ENCODE measurements around the gene ODC1.
"Not testable (repeated sequence)": the region's sequence is repeated elsewhere in the genome, so short reads cannot be mapped to it uniquely, and the experiment has no call there.

Gene ODC1

DNA sequence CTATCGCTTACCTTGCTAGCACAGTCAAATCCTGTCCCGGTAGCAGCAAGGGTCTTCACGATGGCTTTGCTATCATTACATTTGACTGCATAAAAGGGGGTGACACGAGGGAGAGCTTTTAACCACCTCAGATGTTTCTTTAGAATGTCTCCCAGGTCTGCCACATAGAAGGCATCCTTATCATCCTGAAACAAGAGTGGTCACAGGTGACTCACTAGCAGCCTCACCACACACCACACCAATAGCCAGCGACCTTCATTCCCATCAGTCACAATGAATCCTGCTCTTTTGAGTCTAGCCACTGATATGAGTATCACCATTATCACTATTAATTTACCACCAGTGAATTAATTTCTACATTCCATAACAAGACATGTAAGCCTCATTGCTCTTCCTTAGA, 3.7 kb downstream of the ODC1 start:
- no peak for DNase-seq (ENCODE audit: low spot score)
- TF ChIP-seq, protein P1, sequence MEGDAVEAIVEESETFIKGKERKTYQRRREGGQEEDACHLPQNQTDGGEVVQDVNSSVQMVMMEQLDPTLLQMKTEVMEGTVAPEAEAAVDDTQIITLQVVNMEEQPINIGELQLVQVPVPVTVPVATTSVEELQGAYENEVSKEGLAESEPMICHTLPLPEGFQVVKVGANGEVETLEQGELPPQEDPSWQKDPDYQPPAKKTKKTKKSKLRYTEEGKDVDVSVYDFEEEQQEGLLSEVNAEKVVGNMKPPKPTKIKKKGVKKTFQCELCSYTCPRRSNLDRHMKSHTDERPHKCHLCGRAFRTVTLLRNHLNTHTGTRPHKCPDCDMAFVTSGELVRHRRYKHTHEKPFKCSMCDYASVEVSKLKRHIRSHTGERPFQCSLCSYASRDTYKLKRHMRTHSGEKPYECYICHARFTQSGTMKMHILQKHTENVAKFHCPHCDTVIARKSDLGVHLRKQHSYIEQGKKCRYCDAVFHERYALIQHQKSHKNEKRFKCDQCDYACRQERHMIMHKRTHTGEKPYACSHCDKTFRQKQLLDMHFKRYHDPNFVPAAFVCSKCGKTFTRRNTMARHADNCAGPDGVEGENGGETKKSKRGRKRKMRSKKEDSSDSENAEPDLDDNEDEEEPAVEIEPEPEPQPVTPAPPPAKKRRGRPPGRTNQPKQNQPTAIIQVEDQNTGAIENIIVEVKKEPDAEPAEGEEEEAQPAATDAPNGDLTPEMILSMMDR (IDR thresholded peaks at IDR 0.05; ENCODE audit: extremely low read depth, missing control alignments), result no peak

DNA sequence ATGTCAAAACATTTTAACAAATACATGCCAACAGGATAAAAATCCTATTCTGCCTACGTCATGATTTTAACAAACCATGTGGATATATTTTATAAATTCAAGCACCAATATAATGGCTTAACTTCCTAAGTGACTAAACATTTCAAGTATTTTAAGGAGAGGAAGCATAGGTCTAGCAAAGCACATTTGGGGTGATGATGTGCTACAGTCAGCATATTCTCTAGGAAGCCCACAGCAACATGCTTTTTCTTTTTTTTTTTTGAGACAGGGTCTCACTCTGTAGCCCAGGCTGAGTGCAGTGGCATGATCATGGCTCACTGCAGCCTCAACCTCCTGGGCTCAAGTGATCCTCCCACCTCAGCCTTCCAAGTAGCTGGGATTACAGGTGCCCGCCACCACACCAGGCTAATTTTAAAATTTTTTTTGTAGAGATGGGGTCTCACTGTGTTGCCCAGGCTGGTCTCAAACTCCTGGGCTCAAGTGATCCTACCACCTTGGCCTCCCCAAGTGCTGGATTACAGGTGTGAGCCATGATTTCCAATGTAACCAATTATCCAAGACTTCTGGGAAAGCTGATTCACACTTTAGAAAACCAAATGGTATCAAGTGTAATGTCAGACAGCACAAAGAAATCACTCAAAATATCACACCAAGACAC, 5.5 kb downstream of the ODC1 start:
- not testable (repeated sequence) for DNase-seq (ENCODE audit: low spot score)

DNA sequence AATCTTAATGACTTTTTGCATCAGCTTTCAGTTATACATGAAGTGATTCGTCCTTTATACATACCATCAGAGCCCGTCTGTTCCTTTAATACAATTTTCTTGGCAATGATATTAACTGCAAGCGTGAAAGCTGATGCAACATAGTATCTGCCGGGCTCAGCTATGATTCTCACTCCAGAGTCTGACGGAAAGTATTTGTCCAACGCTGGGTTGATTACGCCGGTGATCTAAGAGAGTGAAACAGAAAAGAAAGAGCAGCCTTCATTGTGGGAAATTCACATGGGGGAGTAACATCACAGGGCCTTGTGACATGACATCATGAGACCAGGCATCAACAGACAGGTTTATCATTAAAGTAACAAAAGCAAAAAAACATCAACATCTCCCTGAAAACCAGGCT, 6.2 kb downstream of the ODC1 start:
- no peak for DNase-seq (ENCODE audit: low spot score)
- TF ChIP-seq, protein P1 (IDR thresholded peaks at IDR 0.05; ENCODE audit: extremely low read depth, missing control alignments), result no peak

DNA sequence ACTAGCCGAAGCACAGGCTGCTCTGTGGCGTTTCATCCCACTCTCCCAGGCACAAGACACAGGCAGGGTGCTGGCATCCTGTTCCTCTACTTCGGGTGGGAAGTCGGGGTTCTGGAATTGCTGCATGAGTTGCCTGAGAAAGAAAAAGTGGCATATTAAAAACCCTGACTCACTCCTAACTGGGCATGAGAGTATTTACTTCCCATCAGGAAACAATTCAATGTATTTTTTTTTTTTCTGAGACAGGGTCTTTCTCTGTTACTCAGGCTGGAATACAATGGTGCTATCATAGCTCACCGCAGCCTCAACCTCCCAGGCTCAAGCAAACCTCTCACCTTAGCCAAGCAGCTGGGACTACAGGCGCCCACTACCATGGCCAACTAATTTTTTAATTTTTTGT, 7.4 kb downstream of the ODC1 start:
- TF ChIP-seq, protein P1 (IDR thresholded peaks at IDR 0.05; ENCODE audit: extremely low read depth, missing control alignments), result no peak
- no peak for DNase-seq (ENCODE audit: low spot score)

DNA sequence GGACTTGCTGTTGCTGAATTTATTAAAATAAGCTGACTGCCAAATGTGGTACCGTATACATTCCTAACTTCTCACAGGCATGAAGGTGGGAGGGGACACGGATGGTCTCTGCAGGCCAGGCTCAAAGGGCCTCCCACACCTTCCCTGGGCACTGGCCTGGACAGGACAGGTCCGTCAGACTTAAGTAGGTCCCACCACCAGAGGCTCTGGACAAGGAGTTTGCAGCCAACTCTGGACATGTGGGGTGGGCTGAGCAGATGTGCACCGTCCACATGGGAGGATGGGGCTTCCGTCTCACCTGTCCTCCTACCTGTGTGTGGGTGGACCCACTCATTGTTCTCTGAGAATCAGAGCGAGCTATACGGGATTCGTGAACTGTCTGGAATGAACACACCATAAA, 8.2 kb downstream of the ODC1 start:
- DNase-seq (ENCODE audit: low spot score), result no peak

DNA sequence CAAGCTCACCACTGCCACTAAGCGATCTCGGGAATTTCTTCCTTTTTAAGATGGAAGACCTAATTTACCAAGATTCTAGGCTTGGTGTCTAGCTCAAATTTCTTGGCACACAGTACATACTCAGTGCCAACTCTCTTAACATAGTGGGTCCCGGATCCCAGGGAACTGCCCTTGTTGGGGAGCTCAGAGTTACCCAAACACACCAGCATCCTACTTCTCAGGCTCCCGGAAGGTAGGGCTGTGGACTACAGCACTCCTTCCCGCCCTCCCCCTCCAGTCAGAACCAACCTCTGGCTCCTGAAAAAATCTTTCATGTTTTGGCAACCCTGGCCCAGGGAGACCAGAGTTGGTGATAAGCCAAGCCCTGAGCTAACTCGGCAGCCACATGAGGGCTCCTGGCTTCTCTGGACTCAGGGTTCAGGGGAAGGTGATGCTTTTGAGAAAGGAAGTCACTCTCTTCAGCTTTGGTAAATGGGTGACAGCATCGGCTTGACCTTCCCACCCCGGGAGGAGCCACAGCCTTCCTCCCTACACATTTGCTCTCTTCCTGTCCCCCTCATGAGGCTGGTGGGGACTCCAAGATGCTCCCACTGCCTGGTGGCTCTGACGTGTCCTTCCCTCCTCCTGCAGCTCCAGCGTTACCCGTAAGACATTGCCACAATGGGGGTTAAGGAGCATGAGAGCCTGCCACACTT, 8.8 kb downstream of the ODC1 start:
- DNase-seq (ENCODE audit: low spot score), result no peak

More for the DNA sequence above, 8.2 kb downstream of the ODC1 start:
- TF ChIP-seq, protein P1 (IDR thresholded peaks at IDR 0.05; ENCODE audit: extremely low read depth, missing control alignments), result no peak

DNA sequence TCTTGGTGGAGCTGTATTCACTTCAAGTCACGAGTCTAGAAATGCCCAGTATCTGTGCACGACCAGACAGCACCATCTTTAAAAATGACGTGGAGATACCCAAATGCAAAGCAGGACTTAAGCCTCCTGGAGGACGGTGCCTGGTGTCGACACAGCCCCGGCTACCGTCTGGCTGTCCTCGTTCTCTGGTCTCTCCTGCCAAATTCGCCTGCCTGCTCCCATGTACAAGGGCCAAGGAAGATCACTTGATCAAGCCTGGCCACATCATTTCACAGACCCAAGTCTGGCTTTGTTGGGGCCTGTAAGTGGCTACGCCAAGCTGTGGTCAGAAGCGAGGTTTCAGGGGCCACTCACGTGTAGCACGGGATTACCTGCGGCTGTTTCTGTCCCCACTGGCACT, 9.4 kb downstream of the ODC1 start:
- TF ChIP-seq, protein P1 (IDR thresholded peaks at IDR 0.05; ENCODE audit: extremely low read depth, missing control alignments), result no peak
- DNase-seq (ENCODE audit: low spot score), result no peak

More for the DNA sequence above, 8.8 kb downstream of the ODC1 start:
- TF ChIP-seq, protein P1 (IDR thresholded peaks at IDR 0.05; ENCODE audit: extremely low read depth, missing control alignments), result no peak

DNA sequence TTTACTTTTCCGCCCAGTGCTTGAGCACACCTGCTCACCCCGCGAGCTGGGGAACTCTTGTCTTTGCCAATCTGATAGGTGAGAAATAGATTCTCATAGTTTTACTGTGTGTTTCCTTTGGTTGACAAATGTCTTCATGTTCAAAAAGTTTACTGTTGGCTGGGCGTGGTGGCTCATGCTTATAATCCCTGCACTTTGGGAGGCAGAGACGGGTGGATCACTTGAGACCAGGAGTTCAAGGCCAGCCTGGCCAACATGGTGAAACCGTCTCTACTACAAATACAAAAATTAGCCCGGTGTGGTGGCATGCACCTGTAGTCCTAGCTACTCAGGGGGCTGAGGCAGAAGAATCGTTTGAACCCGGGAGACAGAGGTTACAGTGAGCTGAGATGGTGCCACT, 10.3 kb downstream of the ODC1 start:
- no peak for DNase-seq (ENCODE audit: low spot score)
- TF ChIP-seq, protein P1 (IDR thresholded peaks at IDR 0.05; ENCODE audit: extremely low read depth, missing control alignments), result no peak

Data from GM20000 (cell line).